Mammary epithelial cell (primary cell): ENCODE results near the gene GRAP2.

Experiments used
- EZH2 ChIP-seq: IDR thresholded peaks from 2 replicates; pipeline ENCODE4 v1.6.1; 2012; ENCODE audit warnings: low read length, inconsistent platforms, borderline replicate concordance
- TF ChIP-seq, protein P1 (sequence below), 2 donors: IDR thresholded peaks in 1 of 2; conservative IDR thresholded peaks in 1 of 2; 2 replicates each; pipeline ENCODE4 v1.5.1; 2011 to 2012; ENCODE audit warnings: inconsistent platforms in 2 of 2, low read length in 2 of 2, mild to moderate bottlenecking in 2 of 2, control low read depth in 1 of 2, low read depth in 1 of 2; ENCODE audit not compliant: insufficient read depth in 1 of 2; ENCODE audit errors: extremely low read depth in 1 of 2

DNA sequence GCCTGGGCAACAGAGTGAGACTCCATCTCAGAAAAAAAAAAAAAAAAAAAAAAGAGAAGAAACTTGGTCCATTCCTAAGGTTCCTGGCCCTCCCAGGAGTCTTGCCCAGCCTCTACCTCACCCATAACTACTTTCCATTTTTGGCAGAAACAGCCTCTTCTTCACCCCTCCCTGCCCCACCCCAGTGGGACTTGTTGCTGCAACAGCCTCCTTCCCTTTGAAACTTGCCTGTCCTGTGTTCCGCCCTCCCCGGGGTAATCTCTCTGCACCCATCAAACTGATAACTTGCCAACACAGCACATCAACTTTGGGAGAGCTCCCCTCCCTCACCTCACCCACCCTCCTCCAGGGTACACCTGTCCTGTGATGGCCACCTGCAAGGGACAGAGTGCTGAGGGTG, 83.9 kb downstream of the GRAP2 start:
- TF ChIP-seq, protein P1, sequence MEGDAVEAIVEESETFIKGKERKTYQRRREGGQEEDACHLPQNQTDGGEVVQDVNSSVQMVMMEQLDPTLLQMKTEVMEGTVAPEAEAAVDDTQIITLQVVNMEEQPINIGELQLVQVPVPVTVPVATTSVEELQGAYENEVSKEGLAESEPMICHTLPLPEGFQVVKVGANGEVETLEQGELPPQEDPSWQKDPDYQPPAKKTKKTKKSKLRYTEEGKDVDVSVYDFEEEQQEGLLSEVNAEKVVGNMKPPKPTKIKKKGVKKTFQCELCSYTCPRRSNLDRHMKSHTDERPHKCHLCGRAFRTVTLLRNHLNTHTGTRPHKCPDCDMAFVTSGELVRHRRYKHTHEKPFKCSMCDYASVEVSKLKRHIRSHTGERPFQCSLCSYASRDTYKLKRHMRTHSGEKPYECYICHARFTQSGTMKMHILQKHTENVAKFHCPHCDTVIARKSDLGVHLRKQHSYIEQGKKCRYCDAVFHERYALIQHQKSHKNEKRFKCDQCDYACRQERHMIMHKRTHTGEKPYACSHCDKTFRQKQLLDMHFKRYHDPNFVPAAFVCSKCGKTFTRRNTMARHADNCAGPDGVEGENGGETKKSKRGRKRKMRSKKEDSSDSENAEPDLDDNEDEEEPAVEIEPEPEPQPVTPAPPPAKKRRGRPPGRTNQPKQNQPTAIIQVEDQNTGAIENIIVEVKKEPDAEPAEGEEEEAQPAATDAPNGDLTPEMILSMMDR (conservative IDR thresholded peaks at IDR 0.05 in 1 of 2, IDR thresholded peaks at IDR 0.05 in 1 of 2; ENCODE audit: extremely low read depth in 1 of 2, insufficient read depth in 1 of 2, low read depth in 1 of 2, low read length in 2 of 2): no peak
- no peak for TF ChIP-seq EZH2
